Skeletal muscle satellite cell (primary cell): ENCODE results near the gene PARK7.

ENCODE experiments used
- H3K27me3 ChIP-seq: 2 replicates; pipeline ENCODE4 v1.7.0; 2013; ENCODE audit warnings: low read length; ENCODE audit not compliant: control insufficient read depth, insufficient read depth
- H3K36me3 ChIP-seq: 2 replicates; pipeline ENCODE4 v1.7.0; 2013; ENCODE audit warnings: mild to moderate bottlenecking, control low read depth, low read length; ENCODE audit not compliant: insufficient read depth
- H3K4me1 ChIP-seq: 2 replicates; pipeline ENCODE4 v1.7.0; 2013; ENCODE audit warnings: low read length; ENCODE audit not compliant: control insufficient read depth, insufficient read depth
- H3K4me2 ChIP-seq: 2 replicates; pipeline ENCODE4 v1.7.0; 2013; ENCODE audit warnings: mild to moderate bottlenecking, low read length
- H3K4me3 ChIP-seq: 2 replicates; pipeline ENCODE4 v1.7.0; 2013; ENCODE audit warnings: low read length
- H3K9ac ChIP-seq: 2 replicates; pipeline ENCODE4 v1.7.0; 2013; ENCODE audit warnings: mild to moderate bottlenecking, low read depth, low read length, moderate library complexity
- H3K9me3 ChIP-seq: replicated peaks from 2 replicates; pipeline ENCODE4 v1.7.0; 2013; ENCODE audit warnings: mild to moderate bottlenecking, control low read depth, low read length

The PARK7 gene

DNA sequence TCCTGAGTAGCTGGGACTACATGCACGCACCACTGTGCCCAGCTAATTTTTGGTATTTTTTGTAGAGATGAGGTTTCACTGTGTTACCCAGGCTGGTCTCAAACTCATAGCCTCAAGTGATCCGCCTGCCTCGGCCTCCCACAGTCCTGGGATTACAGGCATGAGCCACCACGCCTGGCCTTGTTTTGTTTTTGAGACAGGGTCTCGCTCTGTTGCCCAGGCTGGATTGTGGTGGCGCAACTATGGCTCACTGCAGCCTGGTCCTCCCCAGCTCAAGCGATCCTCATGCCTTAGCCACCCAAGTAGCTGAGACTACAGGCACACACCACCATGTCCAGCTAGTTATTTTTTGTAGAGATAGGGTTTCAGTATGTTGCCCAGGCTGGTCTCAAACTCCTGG is 26.0 kb downstream of the PARK7 start:
- peaks cover 45% of the 10 kb centered on the region for H3K36me3 ChIP-seq

DNA sequence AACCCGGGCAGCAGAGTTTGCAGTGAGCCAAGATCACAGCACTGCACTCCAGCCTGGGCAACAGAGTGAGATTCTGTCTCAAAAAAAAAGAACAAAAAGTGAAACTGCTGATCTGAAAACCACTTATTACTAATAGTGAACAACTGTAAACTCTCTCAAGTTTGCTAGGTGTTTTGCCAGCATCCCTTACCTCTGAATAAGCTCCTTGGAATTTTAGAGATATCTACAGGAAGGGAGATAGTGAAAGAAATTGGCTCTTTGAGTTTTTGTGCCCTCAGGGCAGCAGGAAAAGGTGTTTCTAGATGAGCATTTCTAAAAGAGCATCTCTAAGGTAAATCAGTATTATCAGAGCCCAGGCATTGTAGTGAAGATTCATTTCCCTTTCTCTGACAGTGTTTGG is 27.1 kb downstream of the PARK7 start:
- Histone ChIP-seq H3K27me3 (no peaks in the 10 kb centered on the region), H3K9ac (no peak overlapping the region), H3K4me1 (peaks cover 7% of the 10 kb centered on the region), H3K4me2 (no peak overlapping the region), H3K36me3 (peaks cover 35% of the 10 kb centered on the region), H3K4me3 (no peak overlapping the region), H3K9me3 (no peaks in the 10 kb centered on the region)

More for the DNA sequence above, 26.0 kb downstream of the PARK7 start:
- H3K27me3 ChIP-seq = no peaks in the 10 kb centered on the region
- H3K9me3 ChIP-seq = no peaks in the 10 kb centered on the region
- H3K4me3 ChIP-seq = no peak overlapping the region
- peaks cover 10% of the 10 kb centered on the region for H3K4me1 ChIP-seq
- H3K9ac ChIP-seq = no peak overlapping the region
- H3K4me2 ChIP-seq = no peak overlapping the region

DNA sequence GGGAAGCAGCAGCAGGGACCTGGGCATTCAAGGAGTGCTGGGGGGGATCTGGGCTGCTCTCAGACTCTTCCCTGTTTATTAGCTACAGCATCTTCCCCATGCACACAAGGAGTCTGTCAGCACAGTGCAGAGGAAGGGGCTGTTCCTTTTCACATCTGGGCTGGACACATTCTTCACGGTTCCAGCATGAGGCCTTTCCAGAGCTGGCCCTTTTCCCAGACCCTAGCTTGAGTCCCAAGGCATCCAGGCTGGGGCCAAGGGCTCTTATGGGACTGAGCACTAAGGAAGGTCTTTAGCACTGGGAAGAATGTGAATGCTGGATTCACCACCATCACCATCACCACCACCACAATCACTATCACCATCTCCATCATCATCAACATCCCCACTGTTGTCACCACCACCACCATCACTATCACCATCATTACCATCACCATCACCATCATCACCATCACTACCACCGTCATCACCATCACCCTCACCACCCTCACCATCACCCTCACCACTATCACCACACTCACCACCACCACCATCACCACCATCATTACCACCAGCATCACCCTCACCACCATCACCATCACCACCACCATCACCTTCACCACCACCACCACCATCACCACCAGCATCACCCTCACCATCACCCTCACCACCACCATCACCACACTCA is 28.4 kb downstream of the PARK7 start:
- H3K4me2 ChIP-seq = no peak overlapping the region
- no peaks in the 10 kb centered on the region for H3K27me3 ChIP-seq
- no peaks in the 10 kb centered on the region for H3K9me3 ChIP-seq
- no peak overlapping the region for H3K9ac ChIP-seq
- peaks cover 20% of the 10 kb centered on the region for H3K4me1 ChIP-seq
- peaks cover 22% of the 10 kb centered on the region for H3K36me3 ChIP-seq
- H3K4me3 ChIP-seq = no peak overlapping the region

DNA sequence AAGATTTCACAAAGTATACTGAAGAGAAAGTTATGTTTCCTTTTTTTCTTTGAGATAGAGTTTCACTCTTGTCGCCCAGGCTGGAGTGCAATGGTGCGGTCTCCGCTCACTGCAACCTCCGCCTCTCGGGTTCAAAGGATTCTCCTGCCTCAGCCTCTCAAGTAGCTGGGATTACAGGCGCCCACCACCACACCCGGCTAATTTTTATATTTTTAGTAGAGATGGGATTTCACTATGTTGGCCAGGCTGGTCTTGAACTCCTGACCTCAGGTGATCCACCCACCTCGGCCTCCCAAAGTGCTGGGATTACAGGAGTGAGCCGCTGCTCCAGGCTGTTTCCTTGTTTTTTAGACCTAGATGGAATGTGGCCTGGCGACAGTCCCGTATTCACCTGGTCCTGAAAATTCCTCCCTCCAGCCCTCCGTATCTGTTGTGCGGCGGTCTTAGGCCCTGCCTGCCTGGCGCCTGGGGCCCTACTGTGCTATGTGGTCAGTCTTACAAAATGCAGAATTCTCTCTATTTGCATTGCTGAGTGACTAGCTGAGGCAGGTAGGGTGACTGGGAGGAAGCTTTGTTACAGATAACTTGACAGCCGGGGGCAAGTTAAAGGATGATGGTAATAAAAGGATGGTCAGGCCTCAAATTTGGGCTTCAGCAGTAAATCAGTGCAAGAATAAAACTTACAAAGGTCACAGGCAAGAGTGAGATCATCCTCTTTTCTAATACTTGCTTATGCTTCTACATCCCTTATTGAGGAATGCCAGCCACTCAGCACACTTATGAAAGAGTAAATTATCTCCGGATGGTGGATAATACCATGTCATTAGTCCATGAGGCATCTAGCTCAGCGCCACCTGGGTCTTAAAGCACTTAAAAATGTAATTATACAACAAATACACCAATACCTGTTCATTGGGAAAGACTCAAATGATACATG is 30.3 kb downstream of the PARK7 start:
- Histone ChIP-seq H3K4me2 (no peak overlapping the region), H3K9ac (no peak overlapping the region), H3K4me3 (no peak overlapping the region), H3K9me3 (no peaks in the 10 kb centered on the region), H3K4me1 (peaks cover 20% of the 10 kb centered on the region), H3K27me3 (no peaks in the 10 kb centered on the region), H3K36me3 (peaks cover 3% of the 10 kb centered on the region)

DNA sequence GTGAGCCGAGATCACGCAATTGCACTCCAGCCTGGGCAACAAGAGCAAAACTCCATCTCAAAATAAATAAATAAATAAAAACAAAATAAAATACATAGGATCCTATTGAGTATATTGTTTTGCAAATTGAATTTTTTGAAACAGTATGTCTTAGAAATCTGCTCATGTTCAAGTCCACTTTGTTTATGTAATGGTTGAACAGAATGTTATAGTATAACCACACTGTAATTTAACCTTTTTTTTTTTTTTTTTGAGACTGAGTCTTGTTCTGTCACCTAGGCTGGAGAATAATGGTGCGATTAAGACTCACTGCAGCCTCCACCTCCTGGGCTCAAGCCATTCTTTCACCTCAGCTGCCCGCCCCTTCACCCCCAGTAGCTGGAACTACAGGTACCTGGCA is 31.4 kb downstream of the PARK7 start:
- H3K4me3 ChIP-seq = no peak overlapping the region
- H3K36me3 ChIP-seq = no peaks in the 10 kb centered on the region
- H3K27me3 ChIP-seq = no peaks in the 10 kb centered on the region
- H3K9ac ChIP-seq = no peak overlapping the region
- H3K9me3 ChIP-seq = no peaks in the 10 kb centered on the region
- H3K4me1 ChIP-seq = peaks cover 20% of the 10 kb centered on the region
- H3K4me2 ChIP-seq = no peak overlapping the region

DNA sequence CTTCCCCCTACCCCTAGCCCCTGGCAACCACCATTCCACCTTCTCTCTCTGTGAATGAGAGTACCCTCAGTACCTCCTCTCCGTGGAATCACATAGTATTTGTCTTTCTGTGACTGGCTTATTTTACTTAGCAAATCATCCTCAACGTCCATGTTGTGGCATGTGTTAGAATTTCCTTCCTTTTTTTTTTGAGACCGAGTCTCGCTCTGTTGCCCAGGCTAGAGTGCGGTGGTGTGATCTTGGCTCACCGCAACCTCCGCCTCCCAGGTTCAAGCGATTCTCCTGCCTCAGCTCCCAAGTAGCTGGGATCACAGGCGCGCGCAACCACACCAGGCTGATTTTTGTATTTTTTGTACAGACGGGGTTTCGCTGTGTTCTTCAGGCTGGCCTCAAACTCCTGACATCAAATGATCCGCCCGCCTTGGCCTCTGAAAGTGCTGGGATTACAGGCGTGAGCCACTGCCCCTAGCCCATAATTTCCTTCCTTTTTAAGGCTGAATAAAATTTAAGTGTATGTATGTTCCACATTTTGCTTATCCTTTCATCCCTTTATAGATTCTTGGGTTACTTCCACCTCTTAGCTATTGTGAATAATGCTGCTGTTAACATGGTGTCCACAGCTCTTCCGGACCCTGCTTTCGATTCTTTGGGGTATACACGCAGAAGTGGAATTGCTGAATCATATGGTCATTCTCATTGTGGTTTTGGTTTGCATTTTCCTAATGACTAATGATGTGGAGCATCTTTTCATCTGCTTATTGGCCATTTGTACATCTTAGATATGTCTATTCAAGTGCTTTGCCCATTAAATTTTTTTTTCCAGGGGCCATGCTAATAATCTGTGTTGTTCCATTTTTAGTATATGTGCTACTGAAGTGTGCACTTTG is 32.3 kb downstream of the PARK7 start:
- no peaks in the 10 kb centered on the region for H3K9me3 ChIP-seq
- H3K4me1 ChIP-seq = peaks cover 20% of the 10 kb centered on the region
- H3K4me2 ChIP-seq = no peak overlapping the region
- no peak overlapping the region for H3K9ac ChIP-seq
- no peak overlapping the region for H3K4me3 ChIP-seq
- no peaks in the 10 kb centered on the region for H3K36me3 ChIP-seq
- H3K27me3 ChIP-seq = no peaks in the 10 kb centered on the region

DNA sequence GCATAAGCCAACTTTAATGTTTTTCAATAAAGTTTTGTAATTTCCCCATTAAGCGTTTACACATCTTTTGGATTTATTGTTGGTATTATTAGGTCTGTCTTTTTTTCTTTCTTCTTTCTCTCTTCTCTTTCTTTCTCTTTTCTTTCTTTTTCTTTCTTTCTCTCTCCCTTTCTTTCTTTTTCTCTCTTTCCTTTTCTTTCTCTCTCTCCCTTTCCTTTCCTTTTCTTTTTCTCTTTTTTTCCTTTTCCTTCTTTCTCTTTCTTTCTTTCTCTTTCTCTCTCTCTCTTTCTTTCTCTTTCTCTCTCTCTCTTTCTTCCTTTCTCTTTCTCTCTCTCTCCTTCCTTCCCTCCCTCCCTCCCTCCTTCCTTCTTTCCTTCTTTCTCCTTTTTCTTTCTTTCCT is 33.3 kb downstream of the PARK7 start:
- no peaks in the 10 kb centered on the region for H3K9me3 ChIP-seq
- no peaks in the 10 kb centered on the region for H3K36me3 ChIP-seq
- no peaks in the 10 kb centered on the region for H3K27me3 ChIP-seq
- peaks cover 13% of the 10 kb centered on the region for H3K4me1 ChIP-seq
- H3K9ac ChIP-seq = no peak overlapping the region
- no peak overlapping the region for H3K4me3 ChIP-seq
- no peak overlapping the region for H3K4me2 ChIP-seq

DNA sequence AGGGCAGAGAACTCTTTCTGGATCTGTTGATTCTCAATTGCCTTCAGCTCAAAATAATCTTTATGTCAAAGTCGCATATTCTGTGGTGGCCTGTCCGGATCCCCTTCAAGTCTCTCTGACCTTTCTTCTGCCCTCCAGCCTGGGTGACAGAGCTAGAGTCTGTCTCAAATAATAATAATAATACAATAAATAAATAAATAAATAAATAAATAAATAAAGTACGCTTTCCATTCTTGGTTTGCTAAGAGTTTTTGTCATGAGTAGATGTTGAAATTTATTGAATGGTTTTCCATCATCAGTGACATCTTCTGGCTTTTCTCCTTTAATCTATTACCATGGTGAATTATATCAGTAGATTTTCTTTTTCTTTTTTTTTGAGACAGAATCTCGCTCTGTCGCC is 33.9 kb downstream of the PARK7 start:
- no peak overlapping the region for H3K4me3 ChIP-seq
- no peaks in the 10 kb centered on the region for H3K36me3 ChIP-seq
- peaks cover 13% of the 10 kb centered on the region for H3K4me1 ChIP-seq
- H3K27me3 ChIP-seq = no peaks in the 10 kb centered on the region
- H3K9me3 ChIP-seq = no peaks in the 10 kb centered on the region
- H3K9ac ChIP-seq = no peak overlapping the region
- H3K4me2 ChIP-seq = no peak overlapping the region

DNA sequence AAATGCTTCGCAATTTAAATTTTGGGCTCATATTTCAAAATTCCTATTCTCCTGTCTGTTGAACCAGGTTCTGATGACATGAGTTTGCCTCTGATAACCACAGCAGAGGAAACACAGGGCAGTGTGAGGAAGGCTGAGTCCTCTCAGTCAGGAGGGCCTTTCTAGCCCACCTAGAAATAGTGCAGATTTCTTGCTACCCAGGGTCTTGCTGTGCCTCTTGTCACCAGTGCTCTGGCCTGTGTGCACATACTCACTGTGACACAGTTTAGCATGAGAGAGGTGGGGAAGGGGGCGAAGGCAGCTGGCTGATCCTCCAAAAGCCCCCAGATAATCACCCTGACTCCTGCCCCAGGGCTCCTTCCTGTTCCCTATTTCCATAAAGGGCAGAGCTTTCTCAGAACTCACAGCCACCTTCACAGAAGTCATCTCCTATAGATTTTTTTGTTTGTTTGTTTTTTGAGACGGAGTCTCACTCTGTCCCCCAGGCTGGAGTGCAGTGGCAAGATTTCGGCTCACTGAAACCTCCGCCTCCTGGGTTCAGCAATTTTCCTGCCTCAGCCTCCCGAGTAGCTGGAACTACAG is 40.9 kb downstream of the PARK7 start:
- Histone ChIP-seq H3K4me2 (no peak overlapping the region), H3K36me3 (no peaks in the 10 kb centered on the region), H3K27me3 (no peaks in the 10 kb centered on the region), H3K9ac (no peak overlapping the region), H3K4me3 (no peak overlapping the region), H3K4me1 (peaks cover 37% of the 10 kb centered on the region), H3K9me3 (no peaks in the 10 kb centered on the region)

DNA sequence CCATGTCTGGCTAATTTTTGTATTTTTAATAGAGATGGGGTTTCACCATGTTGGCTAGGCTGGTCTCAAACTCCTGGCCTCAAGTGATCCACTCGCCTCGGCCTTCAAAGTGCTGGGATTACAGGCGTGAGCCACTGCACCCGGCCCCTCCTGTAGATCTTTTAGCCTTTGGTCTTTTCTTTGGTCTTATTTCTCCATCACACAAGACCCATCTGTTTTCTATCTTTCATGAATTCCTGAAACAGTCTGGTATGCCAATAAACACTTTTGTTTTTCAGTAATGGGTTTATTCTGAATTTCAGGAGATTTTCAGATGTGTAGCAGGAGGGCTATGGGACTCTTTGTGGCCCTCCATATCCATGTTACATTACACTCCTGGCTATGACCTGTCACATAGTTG is 41.4 kb downstream of the PARK7 start:
- no peak overlapping the region for H3K4me2 ChIP-seq
- H3K36me3 ChIP-seq = no peaks in the 10 kb centered on the region
- H3K9me3 ChIP-seq = no peaks in the 10 kb centered on the region
- H3K4me3 ChIP-seq = no peak overlapping the region
- peak overlapping the region; percentile 78 for H3K9ac ChIP-seq
- no peaks in the 10 kb centered on the region for H3K27me3 ChIP-seq
- peaks cover 37% of the 10 kb centered on the region for H3K4me1 ChIP-seq
